K562 (cell line): ENCODE results near the gene PPT2. TPM values are rescaled to one million over a fixed set of nuclear protein-coding genes. Genes with fewer than 3 reads are reported as not detected.

ENCODE experiments used
- ARID3A ChIP-seq: IDR thresholded peaks from 2 replicates; pipeline ENCODE4 v1.6.1; 2012; ENCODE audit warnings: low read depth, low read length, improper control_type of control experiment, borderline replicate concordance
- BCL6 ChIP-seq: fragments of 250-450 bp; sonication (Bioruptor Pico); IDR thresholded peaks from 2 replicates; pipeline ENCODE4 v1.4.0; 2020
- CREB5 ChIP-seq: fragments of 250-450 bp; sonication (Bioruptor Pico); IDR thresholded peaks from 2 replicates; pipeline ENCODE4 v1.5.0; 2020; ENCODE audit warnings: mild to moderate bottlenecking
- ETV1 ChIP-seq: fragments of 450-650 bp; conservative IDR thresholded peaks from 2 replicates; pipeline ENCODE4 v1.6.1; 2016; ENCODE audit warnings: missing genetic modification characterization, control low read depth, low read depth, missing compliant biosample characterization
- FOXA1 ChIP-seq: fragments of 450-650 bp; IDR thresholded peaks from 2 replicates; pipeline ENCODE4 v1.6.1; 2016; ENCODE audit warnings: mild to moderate bottlenecking, borderline replicate concordance
- HMG20B ChIP-seq: fragments of 250-450 bp; sonication (Bioruptor Pico); IDR thresholded peaks from 2 replicates; pipeline ENCODE4 v1.5.0; 2021; ENCODE audit warnings: mild to moderate bottlenecking
- MITF ChIP-seq: IDR thresholded peaks from 2 replicates; pipeline ENCODE4 v1.6.1; 2014; ENCODE audit warnings: antibody characterized with exemption
- RBM34 ChIP-seq: fragments of 200-400 bp; formaldehyde crosslinking; IDR thresholded peaks from 2 replicates; pipeline ENCODE4 v1.6.1; 2018; ENCODE audit warnings: low read length, borderline replicate concordance; ENCODE audit not compliant: insufficient read depth
- STAT6 ChIP-seq: sonication (generic); formaldehyde crosslinking; IDR thresholded peaks from 2 replicates; pipeline ENCODE4 v1.8.1; 2023; ENCODE audit warnings: mild to moderate bottlenecking, missing genetic modification reagents
- ZNF707 ChIP-seq: fragments of 250-450 bp; sonication (Bioruptor Pico); conservative IDR thresholded peaks from 2 replicates; pipeline ENCODE4 v1.8.0; 2022; ENCODE audit warnings: inconsistent platforms, mild to moderate bottlenecking, moderate library complexity
- ZNF79 ChIP-seq: fragments of 250-450 bp; sonication (Bioruptor Pico); IDR thresholded peaks from 2 replicates; pipeline ENCODE4 v1.4.0; 2020; ENCODE audit warnings: low read depth, mild to moderate bottlenecking, moderate library complexity
- polyA plus RNA-seq, 8 experiments: library from polyadenylated mRNA; depleted of rRNA in 4 of 8; stranded (reverse) in 5 of 8; unstranded in 3 of 8; fragments of >200 nt; fragmentation: Nextera tagmentation in 2 of 8; fragmentation: Illumina TruSeq in 1 of 8; extraction: Ambion mirVana in 2 of 8; extraction: Trizol in 1 of 8; gene quantifications; 2 replicates each; pipeline versions ENCODE4 v1.2.1 to v1.2.3, GENCODE V29; 2011 to 2014; ENCODE audit warnings: inconsistent platforms in 1 of 8, missing spikeins in 1 of 8
- total RNA-seq, 7 experiments: library from RNA; depleted of rRNA in 6 of 7; stranded (reverse); fragments of >200 nt in 6 of 7; fragmentation: Illumina TruSeq in 2 of 7; extraction: Trizol in 2 of 7; gene quantifications; 2 replicates each; pipeline versions ENCODE4 v1.2.1 to v1.2.3, GENCODE V29; 2011 to 2021; ENCODE audit warnings: low replicate concordance in 1 of 7
- TF ChIP-seq, protein P1 (sequence below), 3 experiments: fragments of 200-800 bp in 1 of 3; sonication (Bioruptor generic) in 1 of 3; sonication (generic) in 1 of 3; formaldehyde crosslinking in 1 of 3; IDR thresholded peaks; 2 replicates each; pipeline versions ENCODE4 v1.6.1 to v1.8.0; 2016 to 2022; ENCODE audit warnings: mild to moderate bottlenecking in 2 of 3, missing compliant biosample characterization in 2 of 3, missing genetic modification characterization in 2 of 3, missing genetic modification reagents in 1 of 3

Gene PPT2
- total and polyA plus RNA-seq, 9 of the 15 experiments (the other 6 are each of a cell fraction or from before 2014, with no cell fraction given): 27.4 to 98.8 (median 69.9) TPM

DNA sequence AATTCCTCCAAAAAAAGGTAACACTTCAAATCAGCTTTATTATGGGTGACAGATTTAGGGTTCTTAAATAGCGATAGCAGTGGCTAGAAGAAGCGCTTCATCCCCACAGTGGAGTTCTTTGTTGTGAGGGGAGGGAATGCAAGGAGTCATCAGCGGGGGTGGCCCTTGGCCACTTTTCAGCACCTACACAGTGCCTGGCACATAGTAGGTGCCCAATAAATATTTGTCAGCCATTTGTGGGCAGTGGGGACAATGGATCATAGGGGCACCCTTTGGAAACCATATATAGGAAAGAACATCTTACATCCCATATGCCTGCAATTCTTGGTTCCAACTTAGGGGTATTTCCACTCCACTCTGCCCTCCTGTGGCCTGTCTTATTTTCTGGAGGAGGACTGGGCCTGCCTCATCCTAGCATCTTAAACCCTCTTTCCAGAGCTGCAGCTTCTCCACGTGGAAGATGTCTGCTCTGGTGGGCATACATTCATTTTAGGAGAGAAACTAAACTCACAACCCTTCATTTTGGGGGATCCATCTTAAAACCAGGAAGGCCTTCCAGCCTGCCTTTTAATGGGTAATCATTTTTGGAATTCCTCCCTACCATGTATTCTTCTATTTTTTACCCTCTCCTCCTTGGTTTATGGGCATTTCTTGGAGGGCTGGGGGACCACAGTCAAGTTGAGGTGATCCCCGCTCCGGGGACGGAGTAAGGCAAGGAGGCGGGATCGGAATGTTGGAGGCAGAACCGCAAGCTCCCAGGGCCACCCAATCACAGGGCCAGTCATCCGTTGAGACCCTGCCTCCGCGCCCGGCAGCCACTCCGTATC is 41.1 kb downstream of the PPT2 start (continued):
- TF ChIP-seq MITF (no peak), CREB5 (CRISPR knock-in tag) (no peak), RBM34 (no peak), ARID3A (no peak), HMG20B (CRISPR knock-in tag) (no peak), STAT6 (CRISPR knock-in tag) (no peak), FOXA1 (no peak), ZNF707 (no peak), ZNF79 (CRISPR knock-in tag) (no peak), ETV1 (no peak; the same call in 1 of the 2 replicates), BCL6 (CRISPR knock-in tag) (no peak)
- TF ChIP-seq, protein P1, sequence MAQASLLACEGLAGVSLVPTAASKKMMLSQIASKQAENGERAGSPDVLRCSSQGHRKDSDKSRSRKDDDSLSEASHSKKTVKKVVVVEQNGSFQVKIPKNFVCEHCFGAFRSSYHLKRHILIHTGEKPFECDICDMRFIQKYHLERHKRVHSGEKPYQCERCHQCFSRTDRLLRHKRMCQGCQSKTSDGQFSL (CRISPR knock-in tag; IDR thresholded peaks at IDR 0.05): no peak
- TF ChIP-seq, protein P1 (tag; IDR thresholded peaks at IDR 0.05): no peak
